ENCODE results near the gene PTK6.
"Not testable (repeated sequence)": the region's sequence is repeated elsewhere in the genome, so short reads cannot be mapped to it uniquely, and the experiment has no call there.

DNA sequence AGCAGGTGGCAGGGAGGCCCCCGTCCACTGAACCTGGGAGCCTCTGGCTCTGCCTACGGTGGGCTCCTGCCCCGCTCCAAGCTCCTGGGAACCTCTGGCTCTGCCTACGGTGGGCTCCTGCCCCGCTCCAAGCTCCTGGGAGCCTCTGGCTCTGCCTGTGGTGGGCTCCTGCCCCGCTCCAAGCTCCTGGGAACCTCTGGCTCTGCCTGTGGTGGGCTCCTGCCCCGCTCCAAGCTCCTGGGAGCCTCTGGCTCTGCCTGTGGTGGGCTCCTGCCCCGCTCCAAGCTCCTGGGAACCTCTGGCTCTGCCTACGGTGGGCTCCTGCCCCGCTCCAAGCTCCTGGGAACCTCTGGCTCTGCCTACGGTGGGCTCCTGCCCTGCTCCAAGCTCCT lies 33.9 kb upstream of the PTK6 start:
- not testable (repeated sequence) for TF ChIP-seq BACH2 (CRISPR knock-in tag; IDR thresholded peaks at IDR 0.05; ENCODE audit: borderline replicate concordance); PPARA (CRISPR knock-in tag; IDR thresholded peaks at IDR 0.05; ENCODE audit: borderline replicate concordance); ISL1 (CRISPR knock-in tag; IDR thresholded peaks at IDR 0.05); GLIS3 (CRISPR knock-in tag; IDR thresholded peaks at IDR 0.05); OSR1 (CRISPR knock-in tag; IDR thresholded peaks at IDR 0.05); ZFP3 (CRISPR knock-in tag; IDR thresholded peaks at IDR 0.05)
